ENCODE results near the gene CHST8. TPM values are rescaled to one million over a fixed set of nuclear protein-coding genes. Genes with fewer than 3 reads are reported as not detected.

Gene CHST8
- total RNA-seq, 4 donors from 2014 or later = not detected

- no peak overlapping the region for H3K4me3 ChIP-seq
- 34 to 65% methylated on average over 5 to 13 of the region's 13 CpGs for WGBS, 2 donors (ENCODE audit: low coverage in 1 of 2)
- TF ChIP-seq EP300 (IDR thresholded peaks at IDR 0.05; ENCODE audit: low read depth) (no peak), POLR2AphosphoS5 (IDR thresholded peaks at IDR 0.05) (no peak), POLR2A (IDR thresholded peaks at IDR 0.05) (no peak)
- TF ChIP-seq, protein P1, sequence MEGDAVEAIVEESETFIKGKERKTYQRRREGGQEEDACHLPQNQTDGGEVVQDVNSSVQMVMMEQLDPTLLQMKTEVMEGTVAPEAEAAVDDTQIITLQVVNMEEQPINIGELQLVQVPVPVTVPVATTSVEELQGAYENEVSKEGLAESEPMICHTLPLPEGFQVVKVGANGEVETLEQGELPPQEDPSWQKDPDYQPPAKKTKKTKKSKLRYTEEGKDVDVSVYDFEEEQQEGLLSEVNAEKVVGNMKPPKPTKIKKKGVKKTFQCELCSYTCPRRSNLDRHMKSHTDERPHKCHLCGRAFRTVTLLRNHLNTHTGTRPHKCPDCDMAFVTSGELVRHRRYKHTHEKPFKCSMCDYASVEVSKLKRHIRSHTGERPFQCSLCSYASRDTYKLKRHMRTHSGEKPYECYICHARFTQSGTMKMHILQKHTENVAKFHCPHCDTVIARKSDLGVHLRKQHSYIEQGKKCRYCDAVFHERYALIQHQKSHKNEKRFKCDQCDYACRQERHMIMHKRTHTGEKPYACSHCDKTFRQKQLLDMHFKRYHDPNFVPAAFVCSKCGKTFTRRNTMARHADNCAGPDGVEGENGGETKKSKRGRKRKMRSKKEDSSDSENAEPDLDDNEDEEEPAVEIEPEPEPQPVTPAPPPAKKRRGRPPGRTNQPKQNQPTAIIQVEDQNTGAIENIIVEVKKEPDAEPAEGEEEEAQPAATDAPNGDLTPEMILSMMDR (IDR thresholded peaks at IDR 0.05) = no peak
- peaks cover 16% of the 10 kb centered on the region for H3K27me3 ChIP-seq
- no peaks in the 10 kb centered on the region for H3K9me3 ChIP-seq
- no peak overlapping the region for H3K27ac ChIP-seq
- in situ Hi-C loops (cut with MboI; ENCODE audit: low pct_ligation_motif_present in 1 of 4, low pct_unique_long_range_greater_than_20kb in 1 of 4, low sequenced_read_pairs in 3 of 4) (no loop called here), intact Hi-C loops (cut with DNase I; ENCODE audit: low total_unique reads) (no loop called here)
- no peak for DNase-seq
- H3K4me1 ChIP-seq = no peaks in the 10 kb centered on the region
- no peaks in the 10 kb centered on the region for H3K36me3 ChIP-seq
Measured at GRCh38 chr19:33630880-33631608, 9.3 kb downstream of the CHST8 start.

DNA sequence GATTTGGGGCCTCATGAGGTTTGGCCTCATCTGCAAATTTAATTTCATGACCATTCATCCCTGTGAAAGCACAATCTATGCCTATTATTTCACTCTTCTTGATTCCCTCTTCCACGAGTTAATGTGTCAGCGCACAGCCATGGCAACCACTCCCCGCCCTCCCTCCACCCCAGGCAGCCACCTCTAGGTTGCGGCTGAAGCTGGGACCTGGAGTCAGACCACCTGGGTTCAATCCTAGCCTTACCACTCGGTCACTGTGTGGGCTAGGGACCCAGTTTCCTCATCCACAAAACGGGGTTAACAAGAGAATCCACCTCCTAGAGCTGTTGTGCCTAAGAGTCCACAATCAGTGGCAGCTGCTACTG, 9.8 kb downstream of the CHST8 start:
- H3K9me3 ChIP-seq = no peaks in the 10 kb centered on the region
- TF ChIP-seq POLR2A (IDR thresholded peaks at IDR 0.05) (no peak), EP300 (IDR thresholded peaks at IDR 0.05; ENCODE audit: low read depth) (no peak), POLR2AphosphoS5 (IDR thresholded peaks at IDR 0.05) (no peak)
- TF ChIP-seq, protein P1 (IDR thresholded peaks at IDR 0.05) = no peak
- intact Hi-C loops (cut with DNase I; ENCODE audit: low total_unique reads) (no loop called here), in situ Hi-C loops (cut with MboI; ENCODE audit: low pct_ligation_motif_present in 1 of 4, low pct_unique_long_range_greater_than_20kb in 1 of 4, low sequenced_read_pairs in 3 of 4) (no loop called here)
- H3K27ac ChIP-seq = no peak overlapping the region
- peaks cover 13% of the 10 kb centered on the region for H3K27me3 ChIP-seq
- DNase-seq = no peak
- WGBS, 2 donors (ENCODE audit: low coverage in 1 of 2) = 47 to 70% methylated on average over 3 to 6 of the region's 6 CpGs
- H3K4me1 ChIP-seq = no peaks in the 10 kb centered on the region
- no peak overlapping the region for H3K4me3 ChIP-seq
- no peaks in the 10 kb centered on the region for H3K36me3 ChIP-seq

GRCh38 chr19:33634361-33635091, 12.8 kb downstream of the CHST8 start:
- intact Hi-C loops (cut with DNase I; ENCODE audit: low total_unique reads) = no loop called here
- WGBS, 2 donors (ENCODE audit: low coverage in 1 of 2) = 74% methylated on average over 13 of the region's 14 CpGs; no CpG with 5 or more reads in 1 of the 2 donors

More at GRCh38 chr19:33634361-33635091, 12.8 kb downstream of the CHST8 start:
- no peaks in the 10 kb centered on the region for H3K4me1 ChIP-seq
- no peak for DNase-seq
- in situ Hi-C loops (cut with MboI; ENCODE audit: low pct_ligation_motif_present in 1 of 4, low pct_unique_long_range_greater_than_20kb in 1 of 4, low sequenced_read_pairs in 3 of 4) = no loop called here
- H3K27me3 ChIP-seq = peaks cover 16% of the 10 kb centered on the region
- TF ChIP-seq, protein P1 (IDR thresholded peaks at IDR 0.05) = no peak
- TF ChIP-seq POLR2AphosphoS5 (IDR thresholded peaks at IDR 0.05) = no peak
- TF ChIP-seq POLR2A (IDR thresholded peaks at IDR 0.05) = no peak
- TF ChIP-seq EP300 (IDR thresholded peaks at IDR 0.05; ENCODE audit: low read depth) = no peak
- no peak overlapping the region for H3K4me3 ChIP-seq
- H3K27ac ChIP-seq = no peak overlapping the region
- H3K36me3 ChIP-seq = no peaks in the 10 kb centered on the region
- H3K9me3 ChIP-seq = no peaks in the 10 kb centered on the region
